MCF 10A (cell line): ENCODE measurements around the gene PPFIA2. TPM values are rescaled to one million over a fixed set of nuclear protein-coding genes. Genes with fewer than 3 reads are reported as not detected.
A peak's percentile ranks its signal among the peaks of the same experiment; 100 is the strongest.
"Not testable (repeated sequence)": the region's sequence is repeated elsewhere in the genome, so short reads cannot be mapped to it uniquely, and the experiment has no call there.

ENCODE experiments used
- BruUV-seq: library from RNA; stranded (reverse); fragments of 400-500 nt; replicated peaks from 2 replicates; lab custom pipeline; 2021; lab: Mats Ljungman, UMichigan
- CTCF ChIA-PET: fragments of 300-600 bp; sonication (Branson Sonifier 250); formaldehyde crosslinking; extraction: SDS; loops from one replicate; lab custom pipeline; 2021; ENCODE audit warnings: antibody characterized with exemption, inconsistent platforms; lab: Yijun Ruan, JAX
- POLR2A ChIA-PET: fragments of 300-600, 350-650 bp; sonication (Branson Sonifier 250); formaldehyde crosslinking; extraction: SDS; loops from one replicate; lab custom pipeline; 2020; ENCODE audit warnings: antibody characterized with exemption, inconsistent platforms; lab: Yijun Ruan, JAX
- DNase-seq: peaks from one replicate; pipeline ENCODE4 v3.0.0-alpha.2; 2018; ENCODE audit not compliant: unreplicated experiment
- H3K27ac Mint-ChIP-seq: one replicate; pipeline ENCODE4 v1.8.0; 2022; ENCODE audit warnings: mild to moderate bottlenecking, low read depth, mixed read lengths; ENCODE audit not compliant: unreplicated experiment
- H3K27me3 Mint-ChIP-seq: one replicate; pipeline ENCODE4 v1.8.0; 2022; ENCODE audit warnings: mixed read lengths; ENCODE audit not compliant: insufficient read depth, unreplicated experiment
- H3K36me3 Mint-ChIP-seq: one replicate; pipeline ENCODE4 v1.8.0; 2022; ENCODE audit warnings: mild to moderate bottlenecking, moderate library complexity, mixed read lengths; ENCODE audit not compliant: insufficient read depth, unreplicated experiment
- H3K4me1 Mint-ChIP-seq: one replicate; pipeline ENCODE4 v1.8.0; 2022; ENCODE audit warnings: mixed read lengths; ENCODE audit not compliant: insufficient read depth, unreplicated experiment
- H3K4me3 Mint-ChIP-seq: one replicate; pipeline ENCODE4 v1.8.0; 2022; ENCODE audit warnings: mild to moderate bottlenecking, moderate library complexity, mixed read lengths; ENCODE audit not compliant: unreplicated experiment
- H3K9me3 Mint-ChIP-seq: one replicate; pipeline ENCODE4 v1.8.0; 2022; ENCODE audit warnings: mixed read lengths; ENCODE audit not compliant: unreplicated experiment
- intact Hi-C: fragments of 100-400 bp; cut with micrococcal nuclease; formaldehyde crosslinking; loops from 2 replicates; pipeline ENCODE4 v1.14.1; 2022
- total RNA-seq: library from RNA; stranded (reverse); gene quantifications from 2 replicates; pipeline ENCODE4 v1.2.3, GENCODE V29; 2022
- TF ChIP-seq, protein P1 (sequence below): fragments of 200-600 bp; IDR thresholded peaks from one replicate; pipeline ENCODE4 v1.8.0; 2022; ENCODE audit warnings: antibody characterized with exemption, mild to moderate bottlenecking; ENCODE audit not compliant: unreplicated experiment

PPFIA2 gene
- total RNA-seq, 1 experiment from 2014 or later = 2.2 TPM

DNA sequence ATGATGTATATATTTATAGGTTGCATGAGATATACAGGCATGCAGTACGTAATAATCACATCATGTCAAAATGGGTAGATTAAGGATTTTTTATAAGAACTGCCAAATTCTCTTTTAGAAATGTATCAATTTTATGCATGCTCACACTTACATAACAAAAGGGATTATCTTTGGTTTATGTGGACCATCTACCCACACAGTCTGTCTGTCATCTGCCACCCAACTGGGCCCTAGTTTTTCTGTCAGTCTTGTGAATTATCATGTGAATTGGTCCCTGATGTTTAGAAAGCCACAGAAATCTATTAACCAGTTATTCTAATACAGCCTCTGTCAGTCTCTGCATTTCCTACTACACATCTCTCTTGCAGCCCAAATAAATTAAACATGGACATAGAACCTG, 547.8 kb downstream of the PPFIA2 start:
- H3K4me3 Mint-ChIP-seq = no peak overlapping the region
- no peak for DNase-seq
- CTCF ChIA-PET = no interaction called here
- no peaks in the 10 kb centered on the region for H3K4me1 Mint-ChIP-seq
- H3K36me3 Mint-ChIP-seq = no peaks in the 10 kb centered on the region
- TF ChIP-seq, protein P1, sequence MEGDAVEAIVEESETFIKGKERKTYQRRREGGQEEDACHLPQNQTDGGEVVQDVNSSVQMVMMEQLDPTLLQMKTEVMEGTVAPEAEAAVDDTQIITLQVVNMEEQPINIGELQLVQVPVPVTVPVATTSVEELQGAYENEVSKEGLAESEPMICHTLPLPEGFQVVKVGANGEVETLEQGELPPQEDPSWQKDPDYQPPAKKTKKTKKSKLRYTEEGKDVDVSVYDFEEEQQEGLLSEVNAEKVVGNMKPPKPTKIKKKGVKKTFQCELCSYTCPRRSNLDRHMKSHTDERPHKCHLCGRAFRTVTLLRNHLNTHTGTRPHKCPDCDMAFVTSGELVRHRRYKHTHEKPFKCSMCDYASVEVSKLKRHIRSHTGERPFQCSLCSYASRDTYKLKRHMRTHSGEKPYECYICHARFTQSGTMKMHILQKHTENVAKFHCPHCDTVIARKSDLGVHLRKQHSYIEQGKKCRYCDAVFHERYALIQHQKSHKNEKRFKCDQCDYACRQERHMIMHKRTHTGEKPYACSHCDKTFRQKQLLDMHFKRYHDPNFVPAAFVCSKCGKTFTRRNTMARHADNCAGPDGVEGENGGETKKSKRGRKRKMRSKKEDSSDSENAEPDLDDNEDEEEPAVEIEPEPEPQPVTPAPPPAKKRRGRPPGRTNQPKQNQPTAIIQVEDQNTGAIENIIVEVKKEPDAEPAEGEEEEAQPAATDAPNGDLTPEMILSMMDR = no peak
- H3K9me3 Mint-ChIP-seq = no peaks in the 10 kb centered on the region
- BruUV-seq = no TSS peak
- intact Hi-C loops = no loop called here
- H3K27ac Mint-ChIP-seq = no peak overlapping the region
- POLR2A ChIA-PET = no interaction called here
- H3K27me3 Mint-ChIP-seq = peaks cover 32% of the 10 kb centered on the region

DNA sequence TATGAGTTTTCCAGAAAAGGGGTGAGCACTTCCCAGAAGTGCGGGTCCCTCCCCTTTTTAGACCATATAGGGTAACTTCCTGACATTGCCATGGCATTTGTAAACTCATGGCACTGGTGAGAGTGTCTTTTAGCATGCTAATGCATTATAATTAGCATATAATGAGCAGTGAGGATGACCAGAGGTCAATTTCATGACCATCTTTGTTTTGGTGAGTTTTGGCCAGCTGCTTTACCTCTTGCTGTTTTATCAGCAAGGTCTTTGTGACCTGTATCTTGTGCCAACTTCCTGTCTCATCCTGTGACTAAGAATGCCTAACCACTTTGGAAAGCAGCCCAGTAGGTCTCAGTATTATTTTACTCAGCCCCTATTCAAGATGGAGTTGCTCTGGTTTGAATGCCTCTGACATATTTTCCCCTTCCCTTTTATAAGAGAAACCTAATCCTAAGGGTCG, 549.4 kb downstream of the PPFIA2 start:
- H3K27me3 Mint-ChIP-seq = peaks cover 32% of the 10 kb centered on the region
- H3K4me3 Mint-ChIP-seq, POLR2A ChIA-PET, intact Hi-C loops, BruUV-seq, H3K9me3 Mint-ChIP-seq, H3K4me1 Mint-ChIP-seq, H3K36me3 Mint-ChIP-seq, H3K27ac Mint-ChIP-seq: not testable (repeated sequence)
- peak; percentile 74 for DNase-seq
- CTCF ChIA-PET = interaction anchor here (0.6 to 1.2 kb wide), 4 partner anchors 10 to 1294 kb away, joined by 3 to 6 read pairs (median 3); no protein-coding TSS in a partner anchor

DNA sequence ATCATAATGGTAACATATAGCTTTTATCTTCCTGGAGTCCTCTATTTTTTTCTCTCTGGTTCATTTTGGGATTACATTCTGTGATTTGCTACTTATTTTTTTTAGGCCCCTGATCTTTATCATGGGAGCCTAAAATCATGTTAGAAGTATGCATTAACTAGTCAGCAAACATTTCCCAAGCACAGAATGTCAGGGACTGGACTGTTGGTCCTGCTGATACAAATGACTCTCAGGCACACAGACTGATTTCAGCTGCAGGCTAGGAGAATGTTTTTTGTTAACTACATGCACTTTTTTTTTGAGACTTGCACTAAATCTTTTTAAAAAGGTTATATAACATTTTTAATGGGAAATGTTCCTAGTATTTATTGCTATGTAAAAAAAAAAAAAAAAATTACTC, 550.1 kb downstream of the PPFIA2 start:
- no TSS peak for BruUV-seq
- peaks cover 31% of the 10 kb centered on the region for H3K27me3 Mint-ChIP-seq
- H3K4me3 Mint-ChIP-seq = no peak overlapping the region
- intact Hi-C loops = no loop called here
- H3K36me3 Mint-ChIP-seq = no peaks in the 10 kb centered on the region
- TF ChIP-seq, protein P1 = no peak
- POLR2A ChIA-PET = no interaction called here
- CTCF ChIA-PET = interaction anchor here (0.6 to 0.9 kb wide), 5 partner anchors 9 to 1293 kb away, joined by 3 to 6 read pairs (median 3); no protein-coding TSS in a partner anchor
- H3K27ac Mint-ChIP-seq = no peak overlapping the region
- no peaks in the 10 kb centered on the region for H3K9me3 Mint-ChIP-seq
- no peaks in the 10 kb centered on the region for H3K4me1 Mint-ChIP-seq
- DNase-seq = no peak

DNA sequence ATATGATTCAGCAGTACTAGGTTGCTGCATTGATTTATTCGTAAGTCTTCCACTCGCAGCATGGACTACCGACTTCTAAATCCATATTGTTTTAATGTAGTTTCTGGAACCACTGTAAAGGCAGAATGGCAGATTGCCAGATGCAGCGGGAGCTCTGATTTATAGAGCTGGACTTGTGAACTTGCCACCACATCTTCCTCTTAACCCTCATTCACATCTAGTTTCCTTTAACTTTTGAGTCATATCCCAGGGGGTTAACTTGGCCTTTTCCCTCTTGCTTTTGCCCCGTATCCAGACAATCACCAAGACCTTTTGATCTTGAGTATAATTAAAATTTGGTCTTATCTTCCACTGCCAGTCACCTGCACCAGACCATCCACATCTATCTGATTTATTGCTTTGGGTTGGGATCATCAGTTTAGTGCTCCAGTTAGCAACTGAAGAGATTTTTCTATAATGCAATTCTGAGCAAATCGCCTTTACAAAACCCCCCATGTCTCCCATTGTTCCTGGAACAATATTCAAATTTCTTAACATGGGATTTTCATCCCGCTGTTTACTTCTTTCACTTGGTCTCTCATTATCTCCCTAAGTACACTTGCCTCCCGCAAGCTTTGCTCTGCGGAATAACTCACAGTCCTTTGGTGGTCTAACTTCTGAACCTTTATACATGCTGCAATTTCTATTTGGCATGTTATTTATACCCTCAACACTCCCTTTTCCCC, 550.8 kb downstream of the PPFIA2 start:
- TF ChIP-seq, protein P1 = no peak
- Mint-ChIP-seq H3K36me3 (no peaks in the 10 kb centered on the region), H3K27ac (no peak overlapping the region), H3K4me3 (no peak overlapping the region), H3K27me3 (peaks cover 31% of the 10 kb centered on the region), H3K4me1 (no peaks in the 10 kb centered on the region), H3K9me3 (no peaks in the 10 kb centered on the region)
- BruUV-seq = no TSS peak
- CTCF ChIA-PET = interaction anchor here (0.9 kb wide), 1 partner anchor 10 kb away, joined by 3 read pairs; no protein-coding TSS in a partner anchor
- DNase-seq = no peak
- intact Hi-C loops = no loop called here
- POLR2A ChIA-PET = no interaction called here
